Measurements from ENCODE around the gene FAM110C.
"Not testable (repeated sequence)": the region's sequence is repeated elsewhere in the genome, so short reads cannot be mapped to it uniquely, and the experiment has no call there.

Gene FAM110C

GRCh38 chr2:45342-46130 is 769 bp downstream of the FAM110C start:
- peak overlapping the region; percentile 66 for H3K4me3 ChIP-seq (ENCODE audit: low read depth, low read length)

DNA sequence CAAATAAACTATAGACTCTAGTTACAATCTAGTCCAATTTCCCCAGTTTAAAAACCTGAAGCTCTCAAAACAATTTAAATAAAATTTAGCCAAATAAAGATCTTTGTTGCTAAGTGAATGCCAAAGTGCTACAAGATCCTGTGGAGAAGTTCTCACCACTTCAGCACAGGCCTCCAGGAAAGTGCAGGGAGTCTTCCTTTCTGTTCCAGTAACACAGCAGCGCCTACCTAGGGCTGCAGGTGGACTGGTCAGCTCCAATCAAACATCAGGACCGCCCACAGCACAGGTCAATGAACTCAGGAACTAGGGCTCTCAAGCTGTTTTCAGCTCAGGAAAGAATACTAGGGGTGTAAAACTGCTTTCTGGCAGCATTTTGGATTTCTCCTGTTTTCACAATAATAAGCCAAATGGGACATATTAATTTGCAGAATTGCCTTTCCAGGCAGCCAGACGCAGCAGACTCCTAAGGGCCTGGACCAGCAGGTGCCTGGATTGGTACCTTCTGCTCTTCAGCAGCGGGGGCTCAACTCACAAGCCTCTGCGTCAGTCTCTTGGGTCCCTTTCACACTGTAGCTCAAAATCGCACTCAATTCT is 1.5 kb downstream of the FAM110C start:
- peak overlapping the region; percentile 66 for H3K4me3 ChIP-seq (ENCODE audit: low read depth, low read length)

- no peak overlapping the region for H3K4me3 ChIP-seq (ENCODE audit: low read depth, low read length)
Measured at GRCh38 chr2:42788-43187, 3.5 kb downstream of the FAM110C start.

- no peak overlapping the region for H3K4me3 ChIP-seq (ENCODE audit: low read depth, low read length)
Measured at GRCh38 chr2:40465-40864, 5.8 kb downstream of the FAM110C start.

DNA sequence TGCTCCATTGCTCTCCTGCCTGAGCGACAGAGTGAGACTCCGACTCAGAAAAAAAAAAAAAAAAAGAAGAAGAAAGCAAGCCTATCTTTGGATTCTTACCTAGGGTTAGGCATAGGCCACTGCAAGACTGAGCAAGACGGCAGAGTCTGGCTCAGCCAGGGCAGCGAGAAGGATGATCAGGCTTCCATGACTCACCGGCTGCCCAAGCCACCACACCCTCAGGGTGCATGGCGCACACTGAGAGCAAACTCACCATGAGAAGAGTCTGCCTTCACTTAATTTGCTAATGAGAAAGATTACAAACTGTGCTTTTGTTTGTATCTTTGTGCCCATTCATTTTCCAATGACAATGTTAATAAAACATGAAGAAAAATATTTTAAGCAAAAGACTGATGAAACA is 8.2 kb downstream of the FAM110C start:
- H3K4me3 ChIP-seq (ENCODE audit: low read depth, low read length) = no peak overlapping the region

DNA sequence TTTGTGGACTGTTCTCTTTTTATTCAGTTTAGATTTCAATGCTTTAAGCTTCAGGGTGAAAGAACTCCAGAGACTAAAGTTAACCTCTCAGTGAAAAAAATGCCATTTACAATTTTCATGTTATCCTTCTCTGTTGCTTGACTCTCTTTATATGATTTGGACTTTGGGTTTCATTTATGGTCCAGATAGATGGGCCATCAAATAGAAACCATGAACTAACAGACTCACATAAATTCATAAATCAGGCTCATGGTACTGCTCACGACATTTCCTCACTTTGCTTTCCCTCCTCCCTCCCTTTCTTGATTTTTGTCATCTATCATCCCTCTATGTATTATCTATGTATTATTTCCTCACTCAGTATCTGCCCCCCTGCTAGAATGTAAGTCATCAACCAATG is 10.0 kb downstream of the FAM110C start:
- H3K4me3 ChIP-seq (ENCODE audit: low read depth, low read length) = no peak overlapping the region

DNA sequence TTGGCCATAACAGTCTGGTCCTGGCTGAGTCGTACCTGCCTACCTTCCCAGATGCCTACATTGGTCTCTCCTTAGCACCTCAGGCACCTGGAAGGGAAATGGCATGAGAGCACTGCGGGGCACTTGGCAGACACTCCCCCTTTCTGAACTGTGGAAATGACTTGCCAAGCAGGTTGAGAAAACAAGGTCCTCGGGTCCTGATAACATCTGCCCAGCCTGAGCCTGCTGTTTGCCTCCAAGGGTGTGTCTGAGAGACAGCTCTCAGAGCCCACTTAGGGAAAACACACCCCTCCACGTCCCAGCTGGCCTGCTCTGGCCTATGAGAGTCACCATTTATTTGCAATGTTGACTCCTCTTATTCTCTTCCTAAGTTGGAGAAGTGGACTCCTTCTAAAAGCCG is 10.5 kb downstream of the FAM110C start:
- H3K4me3 ChIP-seq (ENCODE audit: low read depth, low read length) = no peak overlapping the region

DNA sequence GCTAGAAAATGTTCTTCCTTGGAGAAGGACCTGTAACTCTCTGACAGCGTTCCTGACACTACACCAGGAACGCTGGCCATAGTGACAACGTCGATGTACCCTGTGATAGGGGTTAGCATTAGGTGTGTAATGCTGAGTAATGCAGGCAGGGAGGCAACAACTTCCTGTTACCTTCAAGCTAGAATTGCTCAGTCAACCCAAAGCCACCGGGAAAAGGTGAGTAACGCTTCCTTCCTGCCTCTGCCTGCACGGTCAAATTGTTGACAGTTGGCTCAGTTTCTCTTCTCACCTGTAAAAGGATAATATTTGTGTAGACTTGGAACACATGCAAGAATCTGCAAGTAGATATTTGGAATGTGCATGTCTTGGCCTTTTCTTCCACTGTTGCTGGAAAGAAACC is 12.7 kb downstream of the FAM110C start:
- no peak overlapping the region for H3K4me3 ChIP-seq (ENCODE audit: low read depth, low read length)

GRCh38 chr2:32068-32467 is 14.2 kb downstream of the FAM110C start:
- no peak overlapping the region for H3K4me3 ChIP-seq (ENCODE audit: low read depth, low read length)

GRCh38 chr2:29253-29652 is 17.1 kb downstream of the FAM110C start:
- H3K4me3 ChIP-seq (ENCODE audit: low read depth, low read length) = no peak overlapping the region

GRCh38 chr2:28406-28975 is 17.8 kb downstream of the FAM110C start:
- H3K4me3 ChIP-seq (ENCODE audit: low read depth, low read length) = no peak overlapping the region

- H3K4me3 ChIP-seq (ENCODE audit: low read depth, low read length) = no peak overlapping the region
Measured at GRCh38 chr2:26891-27290, 19.4 kb downstream of the FAM110C start.

DNA sequence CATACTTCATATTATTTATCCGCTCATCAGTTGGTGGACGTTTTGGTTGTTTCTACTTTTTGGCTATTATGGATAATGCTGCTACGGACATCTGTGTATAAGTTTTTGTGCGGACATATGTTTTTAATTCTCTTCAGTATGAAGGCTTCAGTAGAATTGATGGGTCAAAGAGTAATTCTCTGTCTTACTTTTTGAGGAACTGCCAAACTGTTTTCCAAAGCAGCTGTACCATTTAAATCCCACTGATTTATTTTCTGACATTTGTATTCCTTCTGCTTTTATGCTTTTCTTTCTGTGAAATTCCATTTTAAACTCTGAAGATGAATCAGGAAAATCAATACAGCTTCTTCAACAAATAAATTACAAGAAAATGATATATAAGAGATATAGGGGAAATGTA is 20.8 kb downstream of the FAM110C start:
- no peak overlapping the region for H3K4me3 ChIP-seq (ENCODE audit: low read depth, low read length)

DNA sequence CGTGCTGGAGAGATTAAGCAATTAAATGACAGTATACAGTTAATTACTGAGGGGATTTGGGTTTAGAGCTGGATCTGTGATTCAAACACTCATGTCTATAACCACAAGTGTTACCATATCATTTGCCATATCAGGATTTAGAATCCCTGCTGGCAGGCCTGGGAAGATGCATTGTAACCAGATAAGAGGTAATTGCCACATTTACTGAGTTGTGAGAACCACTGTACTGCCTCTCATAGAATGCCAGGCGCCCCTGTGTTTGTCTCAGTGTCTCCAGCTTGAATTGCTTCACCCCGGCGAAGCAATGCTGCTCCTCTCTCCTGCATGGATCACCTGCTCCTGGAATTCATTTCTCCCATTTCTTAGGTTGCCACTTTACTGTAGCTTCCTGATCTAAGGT is 21.7 kb downstream of the FAM110C start:
- not testable (repeated sequence) for H3K4me3 ChIP-seq (ENCODE audit: low read depth, low read length)

DNA sequence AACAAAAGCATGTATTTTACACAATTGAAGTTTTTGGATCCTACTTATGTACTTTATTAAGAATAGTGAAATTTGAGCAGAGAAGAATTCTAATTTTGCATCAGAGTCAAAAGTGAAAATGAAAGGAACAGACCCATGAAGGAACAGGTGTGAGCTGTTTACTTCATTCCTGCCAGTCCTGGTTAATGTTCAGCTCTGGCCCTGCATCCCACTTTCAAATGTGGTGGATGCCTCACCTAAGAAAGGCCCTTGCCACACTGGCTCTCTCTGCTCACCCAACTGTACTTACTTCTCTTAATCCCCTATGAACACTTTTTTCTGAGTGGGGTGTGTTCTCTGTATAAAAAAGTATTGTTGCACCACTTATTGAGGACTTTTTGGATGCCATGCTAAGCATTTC is 22.2 kb downstream of the FAM110C start:
- no peak overlapping the region for H3K4me3 ChIP-seq (ENCODE audit: low read depth, low read length)

GRCh38 chr2:23283-23682 is 23.0 kb downstream of the FAM110C start:
- H3K4me3 ChIP-seq (ENCODE audit: low read depth, low read length) = no peak overlapping the region

DNA sequence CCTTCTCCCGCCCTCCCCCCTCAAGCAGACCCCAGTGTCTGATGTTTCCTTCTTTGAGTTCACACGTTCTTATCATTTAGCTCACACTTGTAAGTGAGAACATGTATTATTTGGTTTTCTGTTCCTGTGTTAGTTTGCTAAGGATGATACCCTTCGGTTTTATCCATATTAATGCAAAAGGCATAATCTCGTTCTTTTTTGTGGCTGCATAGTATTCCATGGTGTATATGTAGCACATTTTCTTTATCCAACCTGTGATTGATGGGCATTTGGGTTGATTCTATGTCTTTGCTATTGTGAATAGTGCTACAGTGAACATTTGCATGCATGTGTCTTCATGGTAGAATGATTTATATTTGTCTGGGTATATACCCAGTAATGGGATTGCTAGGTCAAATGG is 24.1 kb downstream of the FAM110C start:
- H3K4me3 ChIP-seq (ENCODE audit: low read depth, low read length) = not testable (repeated sequence)

DNA sequence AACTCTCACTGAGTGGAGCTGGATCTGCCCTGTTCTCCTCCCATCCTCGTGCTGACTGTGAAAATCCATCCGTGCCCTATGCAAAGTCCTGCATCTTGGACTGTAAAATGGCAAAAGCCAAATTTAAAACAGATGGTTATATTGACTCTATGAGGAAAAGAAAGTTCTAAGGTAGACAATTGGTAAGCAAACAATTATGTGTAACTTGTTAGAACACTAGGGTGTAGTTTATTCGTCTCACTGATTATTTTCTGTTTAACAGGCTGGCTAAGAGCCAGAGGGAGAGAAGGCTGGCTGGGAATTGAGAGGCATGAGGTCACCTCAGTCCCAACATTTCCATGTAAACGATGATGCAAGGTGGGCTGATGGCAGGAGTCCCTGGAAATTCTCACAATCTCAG is 26.0 kb downstream of the FAM110C start:
- not testable (repeated sequence) for H3K4me3 ChIP-seq (ENCODE audit: low read depth, low read length)

DNA sequence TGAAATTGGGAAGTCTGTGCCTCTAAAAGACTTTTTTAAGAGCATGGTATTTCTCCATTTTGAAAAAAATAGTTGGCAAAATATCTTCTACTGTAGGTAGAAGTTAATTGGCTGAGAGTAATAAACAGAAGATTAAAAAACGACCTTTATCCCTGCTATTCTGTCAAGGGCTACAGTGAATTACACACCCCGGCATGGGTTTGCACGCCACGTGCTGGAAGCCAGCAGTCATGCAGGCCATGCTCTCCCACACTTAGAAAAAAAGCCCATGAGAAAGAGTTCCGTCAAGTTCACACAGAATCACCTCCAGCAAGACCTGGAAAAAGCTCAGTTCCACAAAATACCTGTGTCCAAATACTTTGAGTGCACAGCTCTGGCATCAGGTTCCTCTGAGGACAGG is 26.8 kb downstream of the FAM110C start:
- H3K4me3 ChIP-seq (ENCODE audit: low read depth, low read length) = no peak overlapping the region

DNA sequence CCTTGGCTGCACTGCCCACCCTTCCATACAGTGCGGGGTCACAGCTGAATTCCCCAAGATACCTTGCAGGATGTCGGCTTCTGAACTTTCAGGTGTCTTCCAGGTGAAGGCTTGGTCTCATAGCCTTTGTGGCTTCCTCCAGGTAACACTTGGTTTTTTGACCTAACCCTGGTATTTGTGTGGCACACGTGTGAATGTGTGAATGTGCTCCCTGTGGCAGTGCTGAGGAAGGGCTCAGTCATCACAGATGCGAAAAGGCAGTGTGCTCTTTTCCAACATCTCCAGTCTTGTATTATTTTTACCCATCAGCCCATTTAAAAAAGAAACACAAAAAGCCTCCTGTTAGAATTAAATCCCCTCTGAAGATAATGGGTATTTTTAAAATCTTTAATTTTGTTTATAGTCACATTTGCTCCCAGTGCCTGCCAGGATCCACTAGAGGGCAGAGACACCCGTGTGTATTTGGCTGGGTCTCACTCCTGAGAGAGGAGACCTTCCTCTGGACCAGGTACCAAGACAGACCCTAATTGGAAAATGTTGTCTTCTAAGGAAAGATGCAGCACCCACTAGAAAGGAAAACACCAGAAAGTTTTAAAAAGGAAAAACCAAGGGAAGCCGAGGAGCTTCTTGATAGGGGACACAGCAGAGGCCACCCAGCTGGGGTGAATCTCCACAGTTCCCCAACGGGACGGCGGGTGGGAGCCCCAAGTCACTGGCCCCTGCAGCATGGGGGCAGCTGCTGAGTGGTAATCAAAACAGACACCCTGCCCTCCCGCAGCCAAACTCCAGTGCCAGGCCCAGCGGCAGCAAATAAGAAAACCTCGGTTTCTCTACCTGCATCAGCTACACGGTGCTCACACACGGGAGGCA is 27.7 kb downstream of the FAM110C start:
- no peak overlapping the region for H3K4me3 ChIP-seq (ENCODE audit: low read depth, low read length)

DNA sequence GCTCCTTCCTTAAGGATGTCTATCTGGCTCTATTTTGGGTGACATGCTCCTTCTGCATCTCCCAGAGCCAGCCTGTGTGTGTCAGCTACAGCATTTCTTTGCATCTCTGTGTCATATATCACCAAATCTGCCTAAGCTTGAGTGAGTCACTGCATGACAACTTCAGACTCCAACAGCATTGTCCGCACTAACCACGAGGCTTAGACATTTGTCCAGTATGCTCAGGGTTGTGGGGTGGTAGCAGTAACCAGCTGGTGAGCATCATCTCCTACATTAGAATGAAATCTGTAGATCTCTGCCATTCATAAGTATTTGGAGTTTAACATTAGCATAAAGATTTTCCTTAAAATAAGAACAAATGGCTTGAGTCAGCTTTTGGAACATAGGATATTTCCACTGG is 30.4 kb downstream of the FAM110C start:
- not testable (repeated sequence) for H3K4me3 ChIP-seq (ENCODE audit: low read depth, low read length)
